Colonic mucosa (tissue), 4 donors: ENCODE data around the gene EDARADD. TPM values are rescaled to one million over a fixed set of nuclear protein-coding genes. Genes with fewer than 3 reads are reported as not detected.

Experiments
- DNase-seq: peaks from one replicate; pipeline ENCODE4 v3.0.0-alpha.2; 2020
- H3K27ac ChIP-seq: fragments of 200-600 bp; one replicate; pipeline ENCODE4 v1.8.0; 2021
- H3K27me3 ChIP-seq: fragments of 200-600 bp; one replicate; pipeline ENCODE4 v1.8.0; 2021
- H3K36me3 ChIP-seq: fragments of 200-600 bp; one replicate; pipeline ENCODE4 v1.8.0; 2021
- H3K4me1 ChIP-seq: fragments of 200-600 bp; one replicate; pipeline ENCODE4 v1.8.0; 2021; ENCODE audit warnings: mild to moderate bottlenecking
- H3K4me3 ChIP-seq: fragments of 200-600 bp; one replicate; pipeline ENCODE4 v1.8.0; 2021
- H3K9ac ChIP-seq, 2 donors: one replicate each; pipeline ENCODE4 v1.7.0; 2013; ENCODE audit warnings: control low read depth in 2 of 2, low read depth in 2 of 2, low read length in 2 of 2
- H3K9me3 ChIP-seq: fragments of 200-600 bp; one replicate; pipeline ENCODE4 v1.8.0; 2021
- CTCF ChIP-seq: fragments of 200-600 bp; IDR thresholded peaks from one replicate; pipeline ENCODE4 v1.8.0; 2022; ENCODE audit warnings: antibody characterized with exemption, mild to moderate bottlenecking
- intact Hi-C: fragments of 100-400 bp; cut with DNase I; formaldehyde crosslinking; loops from one replicate; pipeline ENCODE4 v1.14.1; 2022
- total RNA-seq, 2 donors: library from RNA; stranded (reverse); fragmentation: NEBNext Ultra II Directional in 1 of 2; extraction: Animal tissue kit (Norgen Biotek cat#: 25700) in 1 of 2; gene quantifications; one replicate each; pipeline ENCODE4 v1.2.1, GENCODE V29; 2021
- donor health status: healthy.
- donor health status: DM: no; HTN: no; CAD: no.
- donor health status: DM: no; HTN: no; CAD: no.

The EDARADD gene
- total RNA-seq, 2 donors from 2014 or later = 0.17 to 0.27 TPM

- no peak for DNase-seq
- Histone ChIP-seq H3K9ac (no peak overlapping the region), H3K27me3 (no peaks in the 10 kb centered on the region)
These were observed 5.8 kb upstream of the EDARADD start for GRCh38 chr1:236388332-236388731.

GRCh38 chr1:236389253-236389652, 4.8 kb upstream of the EDARADD start:
- no peaks in the 10 kb centered on the region for H3K9me3 ChIP-seq
- intact Hi-C loops = no loop called here
- no peak overlapping the region for H3K4me3 ChIP-seq

More at GRCh38 chr1:236388332-236388731, 5.8 kb upstream of the EDARADD start:
- H3K4me3 ChIP-seq = no peak overlapping the region
- no peaks in the 10 kb centered on the region for H3K4me1 ChIP-seq
- H3K36me3 ChIP-seq = no peaks in the 10 kb centered on the region
- intact Hi-C loops = no loop called here
- no peak overlapping the region for H3K27ac ChIP-seq
- H3K9me3 ChIP-seq = no peaks in the 10 kb centered on the region
- no peak for TF ChIP-seq CTCF

GRCh38 chr1:236391008-236391407, 3.1 kb upstream of the EDARADD start:
- Histone ChIP-seq H3K36me3 (no peaks in the 10 kb centered on the region), H3K9me3 (no peaks in the 10 kb centered on the region), H3K27me3 (peaks cover 17% of the 10 kb centered on the region), H3K4me1 (no peaks in the 10 kb centered on the region), H3K9ac (no peak overlapping the region), H3K4me3 (no peak overlapping the region), H3K27ac (no peak overlapping the region)
- no peak for DNase-seq
- TF ChIP-seq CTCF = no peak
- intact Hi-C loops = no loop called here

More at GRCh38 chr1:236389253-236389652, 4.8 kb upstream of the EDARADD start:
- H3K27ac ChIP-seq = no peak overlapping the region
- H3K27me3 ChIP-seq = peaks cover 4% of the 10 kb centered on the region
- TF ChIP-seq CTCF = no peak
- no peak for DNase-seq
- H3K9ac ChIP-seq = no peak overlapping the region
- no peaks in the 10 kb centered on the region for H3K36me3 ChIP-seq
- no peaks in the 10 kb centered on the region for H3K4me1 ChIP-seq

GRCh38 chr1:236392182-236392581, 1.9 kb upstream of the EDARADD start:
- Histone ChIP-seq H3K9me3 (no peaks in the 10 kb centered on the region), H3K27ac (no peak overlapping the region), H3K36me3 (no peaks in the 10 kb centered on the region), H3K4me1 (no peaks in the 10 kb centered on the region), H3K4me3 (no peak overlapping the region), H3K27me3 (peaks cover 22% of the 10 kb centered on the region), H3K9ac (no peak overlapping the region)
- no peak for TF ChIP-seq CTCF
- no peak for DNase-seq
- intact Hi-C loops = no loop called here

GRCh38 chr1:236394879-236395229, 768 bp downstream of the EDARADD start:
- Histone ChIP-seq H3K9me3 (no peaks in the 10 kb centered on the region), H3K27me3 (peaks cover 23% of the 10 kb centered on the region), H3K4me3 (peak overlapping the region; percentile 45), H3K27ac (no peak overlapping the region), H3K9ac (peak overlapping the region in 1 of 2 donors; percentile 56), H3K4me1 (no peaks in the 10 kb centered on the region), H3K36me3 (no peaks in the 10 kb centered on the region)
- intact Hi-C loops = no loop called here
- TF ChIP-seq CTCF = no peak
- DNase-seq = no peak
